ENCODE results near the gene PDLIM1. TPM values are rescaled to one million over a fixed set of nuclear protein-coding genes. Genes with fewer than 3 reads are reported as not detected.

The PDLIM1 gene
- total RNA-seq, 1 experiment from 2014 or later = 115 TPM

- H3K4me2 ChIP-seq (ENCODE audit: insufficient read depth, insufficient read length, low read length) = no peak overlapping the region
- H3K79me2 ChIP-seq (ENCODE audit: insufficient read depth, low read length) = no peaks in the 10 kb centered on the region
- H2AK5ac ChIP-seq (ENCODE audit: insufficient read length, low read length) = no peak overlapping the region
- no peak overlapping the region for H3K23ac ChIP-seq (ENCODE audit: insufficient read length, low read depth, low read length)
- H2BK12ac ChIP-seq (ENCODE audit: insufficient read length, low read depth, low read length) = no peak overlapping the region
- WGBS (ENCODE audit: extremely low coverage, insufficient read length, low lambda C conversion rate) = no CpG with 5 or more reads among the region's 7 CpGs
- no peaks in the 10 kb centered on the region for H4K20me1 ChIP-seq (ENCODE audit: control insufficient read depth, insufficient read depth, insufficient read length)
- no peak overlapping the region for H3K4me3 Mint-ChIP-seq
- no peak overlapping the region for H2BK120ac ChIP-seq (ENCODE audit: low read depth, low read length, poor library complexity, severe bottlenecking)
- H3K27ac Mint-ChIP-seq = peak overlapping the region in 1 of 3 experiments; percentile 55; a peak in 3 of 7 replicates
- H3K23me2 ChIP-seq (ENCODE audit: insufficient read length, low read depth, low read length, poor library complexity, severe bottlenecking) = no peaks in the 10 kb centered on the region
- H3K56ac ChIP-seq (ENCODE audit: insufficient read length, low read depth, low read length) = no peak overlapping the region
- no peak for DNase-seq
- no peak overlapping the region for H2BK15ac ChIP-seq (ENCODE audit: low read depth, low read length)
- H3K9ac ChIP-seq (ENCODE audit: extremely low read depth, insufficient read length, low read length) = no peak overlapping the region
- H2BK20ac ChIP-seq (ENCODE audit: low read depth, low read length, poor library complexity, severe bottlenecking) = no peak overlapping the region
- no peak overlapping the region for H3K4ac ChIP-seq (ENCODE audit: low read depth, low read length)
- no peak overlapping the region for H2AFZ ChIP-seq (ENCODE audit: low read length)
- H3K4me1 ChIP-seq (ENCODE audit: insufficient read depth, low read length) = peaks cover 5% of the 10 kb centered on the region; the same call in 1 of the 2 replicates
- peaks cover under 1% of the 10 kb centered on the region for H3K79me1 ChIP-seq (ENCODE audit: insufficient read depth, low read depth, low read length, poor library complexity, severe bottlenecking)
- no peak overlapping the region for H4K91ac ChIP-seq (ENCODE audit: insufficient read length, low read depth, low read length)
- H3K18ac ChIP-seq (ENCODE audit: insufficient read length, low read depth, low read length) = no peak overlapping the region
- no peaks in the 10 kb centered on the region for H3K9me3 ChIP-seq (ENCODE audit: control insufficient read depth, low read depth, low read length)
- H3K9me3 Mint-ChIP-seq = no peaks in the 10 kb centered on the region; a peak in 1 of 5 replicates
- no peak overlapping the region for H2BK5ac ChIP-seq (ENCODE audit: insufficient read length, low read length)
- H3T11ph ChIP-seq (ENCODE audit: low read length) = no peak overlapping the region
- H3K27ac ChIP-seq (ENCODE audit: insufficient read length, low read depth, low read length) = no peak overlapping the region
- H3K27me3 ChIP-seq (ENCODE audit: insufficient read depth, low read length) = no peaks in the 10 kb centered on the region
- no peak overlapping the region for H4K8ac ChIP-seq (replicated peaks; ENCODE audit: insufficient read length, low read depth, low read length)
- no peak overlapping the region for H3K14ac ChIP-seq (ENCODE audit: insufficient read depth, low read length)
- H3K36me3 Mint-ChIP-seq (ENCODE audit: insufficient read depth in 1 of 3, low read depth in 3 of 3) = peaks cover 2 to 33% (median 32%) of the 10 kb centered on the region in 3 experiments; a peak in 6 of 7 replicates
- H4K5ac ChIP-seq (ENCODE audit: insufficient read length, low read depth, low read length) = no peak overlapping the region
- no peak for TF ChIP-seq CTCF (conservative IDR thresholded peaks at IDR 0.05)
- peaks cover 32 to 36% of the 10 kb centered on the region in 2 experiments for H3K4me1 Mint-ChIP-seq
- H3K27me3 Mint-ChIP-seq (ENCODE audit: low read depth) = no peaks in the 10 kb centered on the region
These were observed 42.8 kb downstream of the PDLIM1 start for GRCh38 chr10:95247881-95248583.
